ENCODE measurements around the gene DEGS2. TPM values are rescaled to one million over a fixed set of nuclear protein-coding genes. Genes with fewer than 3 reads are reported as not detected.

Gene DEGS2
- total RNA-seq, 2 donors from 2014 or later, result 7.3 to 10.5 TPM

GRCh38 chr14:100107236-100107635 is 52.2 kb downstream of the DEGS2 start:
- no peak for TF ChIP-seq CTCF (IDR thresholded peaks at IDR 0.05)
- TF ChIP-seq POLR2A (IDR thresholded peaks at IDR 0.05), result no peak
- ATAC-seq, result no peak
- 80 to 82% methylated on average over 5 of the region's 5 CpGs for WGBS, 2 donors
- intact Hi-C loops (cut with DNase I), result loop anchor here (10.0 kb wide), 1 partner anchor 122 kb away; no protein-coding TSS in a partner anchor
- no peak for DNase-seq
- Histone ChIP-seq H3K36me3 (replicated peaks in 1 of 2; ENCODE audit: insufficient read depth in 1 of 2, low read depth in 2 of 2) (no peaks in the 10 kb centered on the region), H3K9me3 (no peaks in the 10 kb centered on the region), H3K27me3 (no peaks in the 10 kb centered on the region), H3K27ac (no peak overlapping the region), H3K4me3 (no peak overlapping the region), H3K4me1 (peaks cover 19% of the 10 kb centered on the region)

- no peak overlapping the region for H3K27ac ChIP-seq
- no peak for ATAC-seq
Observed at GRCh38 chr14:100106250-100107112, 53.0 kb downstream of the DEGS2 start.

GRCh38 chr14:100105357-100106169 is 53.9 kb downstream of the DEGS2 start:
- H3K27ac ChIP-seq, result no peak overlapping the region
- no peaks in the 10 kb centered on the region for H3K9me3 ChIP-seq
- no peaks in the 10 kb centered on the region for H3K36me3 ChIP-seq (replicated peaks in 1 of 2; ENCODE audit: insufficient read depth in 1 of 2, low read depth in 2 of 2)
- no peak overlapping the region for H3K4me3 ChIP-seq
- 72 to 90% methylated on average over 15 to 16 of the region's 16 CpGs for WGBS, 2 donors
- peak in 1 of 4 donors; percentile 31 for DNase-seq
- intact Hi-C loops (cut with DNase I), result loop anchor here (10.0 kb wide), 1 partner anchor 121 kb away; no protein-coding TSS in a partner anchor
- no peak for ATAC-seq
- H3K4me1 ChIP-seq, result peaks cover 13% of the 10 kb centered on the region
- TF ChIP-seq POLR2A (IDR thresholded peaks at IDR 0.05) (no peak), CTCF (IDR thresholded peaks at IDR 0.05) (no peak)
- no peaks in the 10 kb centered on the region for H3K27me3 ChIP-seq

More at GRCh38 chr14:100106250-100107112, 53.0 kb downstream of the DEGS2 start:
- no peaks in the 10 kb centered on the region for H3K36me3 ChIP-seq (replicated peaks in 1 of 2; ENCODE audit: insufficient read depth in 1 of 2, low read depth in 2 of 2)
- no peak for DNase-seq
- H3K4me3 ChIP-seq, result no peak overlapping the region
- WGBS, 2 donors, result 68 to 74% methylated on average over 16 to 17 of the region's 17 CpGs
- H3K27me3 ChIP-seq, result no peaks in the 10 kb centered on the region
- intact Hi-C loops (cut with DNase I), result loop anchor here (10.0 kb wide), 1 partner anchor 122 kb away; no protein-coding TSS in a partner anchor
- H3K9me3 ChIP-seq, result no peaks in the 10 kb centered on the region
- H3K4me1 ChIP-seq, result peaks cover 13% of the 10 kb centered on the region
- no peak for TF ChIP-seq CTCF (IDR thresholded peaks at IDR 0.05)
- TF ChIP-seq POLR2A (IDR thresholded peaks at IDR 0.05), result no peak

- H3K4me3 ChIP-seq, result no peak overlapping the region
- no peaks in the 10 kb centered on the region for H3K27me3 ChIP-seq
- no peaks in the 10 kb centered on the region for H3K9me3 ChIP-seq
- no peak for ATAC-seq
- peaks cover 13% of the 10 kb centered on the region for H3K4me1 ChIP-seq
- no peak overlapping the region for H3K27ac ChIP-seq
- H3K36me3 ChIP-seq (replicated peaks in 1 of 2; ENCODE audit: insufficient read depth in 1 of 2, low read depth in 2 of 2), result no peaks in the 10 kb centered on the region
- 88 to 90% methylated on average over 7 of the region's 7 CpGs for WGBS, 2 donors
- TF ChIP-seq POLR2A (IDR thresholded peaks at IDR 0.05) (no peak), CTCF (IDR thresholded peaks at IDR 0.05) (no peak)
- intact Hi-C loops (cut with DNase I), result loop anchor here (10.0 kb wide), 1 partner anchor 120 kb away; no protein-coding TSS in a partner anchor
- DNase-seq, result no peak
Observed at GRCh38 chr14:100104523-100105300, 54.7 kb downstream of the DEGS2 start.

Data from body of pancreas (tissue), 4 donors.